GM18861 (cell line): ENCODE measurements around the gene RELB.
"Not testable (repeated sequence)": the region's sequence is repeated elsewhere in the genome, so short reads cannot be mapped to it uniquely, and the experiment has no call there.

Experiments
- ATAC-seq: cut with Tn5 transposase; IDR thresholded peaks from one replicate; pipeline ENCODE4 v1.9.1; 2021; ENCODE audit not compliant: unreplicated experiment

The RELB gene

GRCh38 chr19:44986389-44986788 lies 14.9 kb upstream of the RELB start:
- no peak for ATAC-seq

GRCh38 chr19:44987148-44987675 lies 14.1 kb upstream of the RELB start:
- ATAC-seq = no peak

- ATAC-seq = no peak
These were observed 13.0 kb upstream of the RELB start for GRCh38 chr19:44988273-44988672.

GRCh38 chr19:44988896-44989556 lies 12.2 kb upstream of the RELB start:
- ATAC-seq = no peak

- no peak for ATAC-seq
These were observed 10.8 kb upstream of the RELB start for GRCh38 chr19:44990459-44990858.

GRCh38 chr19:44990966-44991365 lies 10.3 kb upstream of the RELB start:
- no peak for ATAC-seq

- ATAC-seq = no peak
These were observed 8.7 kb upstream of the RELB start for GRCh38 chr19:44992336-44993163.

- no peak for ATAC-seq
These were observed 7.7 kb upstream of the RELB start for GRCh38 chr19:44993526-44993925.

GRCh38 chr19:44993926-44994537 lies 7.2 kb upstream of the RELB start:
- ATAC-seq = no peak

GRCh38 chr19:44998025-44998424 lies 3.2 kb upstream of the RELB start:
- ATAC-seq = no peak

- not testable (repeated sequence) for ATAC-seq
These were observed 1.9 kb upstream of the RELB start for GRCh38 chr19:44999131-44999925.

- not testable (repeated sequence) for ATAC-seq
These were observed 599 bp upstream of the RELB start for GRCh38 chr19:45000665-45001064.

- ATAC-seq = no peak
These were observed 2.2 kb downstream of the RELB start for GRCh38 chr19:45003485-45003884.

GRCh38 chr19:45005787-45006186 lies 4.5 kb downstream of the RELB start:
- ATAC-seq = no peak

GRCh38 chr19:45008552-45008951 lies 7.3 kb downstream of the RELB start:
- ATAC-seq = no peak

- no peak for ATAC-seq
These were observed 8.5 kb downstream of the RELB start for GRCh38 chr19:45009625-45010255.

- no peak for ATAC-seq
These were observed 9.0 kb downstream of the RELB start for GRCh38 chr19:45010306-45010705.

GRCh38 chr19:45011959-45012358 lies 10.7 kb downstream of the RELB start:
- ATAC-seq = no peak

GRCh38 chr19:45016388-45017314 lies 15.4 kb downstream of the RELB start:
- peak; percentile 62 for ATAC-seq
